C4-2B (cell line): Measurements from ENCODE around the gene PPM1F.

Experiments
- ZFX ChIP-seq: fragments of 450-650 bp; IDR thresholded peaks from 2 replicates; pipeline ENCODE4 v1.6.1; 2017
- TF ChIP-seq, protein P1 (sequence below): fragments of 450-650 bp; conservative IDR thresholded peaks from 2 replicates; pipeline ENCODE4 v1.5.1; 2017; ENCODE audit warnings: mild to moderate bottlenecking

DNA sequence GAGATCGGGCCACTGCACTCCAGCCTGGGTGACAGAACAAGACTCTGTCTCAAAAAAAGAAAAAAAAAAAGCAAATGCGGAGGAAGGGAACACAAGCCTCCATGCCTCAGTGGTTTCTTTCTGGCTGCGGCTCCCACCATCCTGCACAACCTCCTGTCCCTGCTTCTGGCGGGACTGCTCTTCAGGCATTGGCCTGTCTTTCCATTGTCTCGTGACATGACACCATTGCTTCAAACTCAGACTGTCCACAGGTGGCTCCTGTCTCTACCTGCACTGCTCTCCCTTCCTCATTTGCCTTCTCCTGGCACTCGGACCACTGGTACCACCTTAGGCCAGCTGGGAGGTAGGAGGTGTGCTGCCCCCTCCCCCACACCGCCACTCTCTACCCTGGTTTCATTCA lies 10.6 kb upstream of the PPM1F start:
- TF ChIP-seq, protein P1, sequence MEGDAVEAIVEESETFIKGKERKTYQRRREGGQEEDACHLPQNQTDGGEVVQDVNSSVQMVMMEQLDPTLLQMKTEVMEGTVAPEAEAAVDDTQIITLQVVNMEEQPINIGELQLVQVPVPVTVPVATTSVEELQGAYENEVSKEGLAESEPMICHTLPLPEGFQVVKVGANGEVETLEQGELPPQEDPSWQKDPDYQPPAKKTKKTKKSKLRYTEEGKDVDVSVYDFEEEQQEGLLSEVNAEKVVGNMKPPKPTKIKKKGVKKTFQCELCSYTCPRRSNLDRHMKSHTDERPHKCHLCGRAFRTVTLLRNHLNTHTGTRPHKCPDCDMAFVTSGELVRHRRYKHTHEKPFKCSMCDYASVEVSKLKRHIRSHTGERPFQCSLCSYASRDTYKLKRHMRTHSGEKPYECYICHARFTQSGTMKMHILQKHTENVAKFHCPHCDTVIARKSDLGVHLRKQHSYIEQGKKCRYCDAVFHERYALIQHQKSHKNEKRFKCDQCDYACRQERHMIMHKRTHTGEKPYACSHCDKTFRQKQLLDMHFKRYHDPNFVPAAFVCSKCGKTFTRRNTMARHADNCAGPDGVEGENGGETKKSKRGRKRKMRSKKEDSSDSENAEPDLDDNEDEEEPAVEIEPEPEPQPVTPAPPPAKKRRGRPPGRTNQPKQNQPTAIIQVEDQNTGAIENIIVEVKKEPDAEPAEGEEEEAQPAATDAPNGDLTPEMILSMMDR: no peak
- no peak for TF ChIP-seq ZFX
